GM12878 (cell line): ENCODE results near the gene NARF. TPM values are rescaled to one million over a fixed set of nuclear protein-coding genes. Genes with fewer than 3 reads are reported as not detected.

Experiments
- ATAC-seq: fragments of 200-7000 bp; cut with Tn5 transposase; 3 replicates; pipeline ENCODE4 v1.9.1; 2020; ENCODE audit warnings: mild to moderate bottlenecking, moderate library complexity
- BruUV-seq: library from RNA; stranded (reverse); fragments of 400-500 nt; replicated peaks from 2 replicates; lab custom pipeline; 2021; lab: Mats Ljungman, UMichigan
- CTCF ChIA-PET: fragments of 300-600 bp; sonication (Branson Sonifier 250); formaldehyde crosslinking; extraction: SDS; loops from one replicate; lab custom pipeline; 2021; ENCODE audit warnings: inconsistent platforms; lab: Yijun Ruan, JAX
- POLR2A ChIA-PET: fragments of 350-600 bp; formaldehyde crosslinking; extraction: SDS; loops from one replicate; lab custom pipeline; 2021; ENCODE audit warnings: inconsistent platforms; lab: Charles Lee
- RAD21 ChIA-PET: fragments of 300-600 bp; sonication (Branson Sonifier 250); formaldehyde crosslinking; loops from one replicate; lab custom pipeline; 2023; ENCODE audit warnings: antibody characterized with exemption; ENCODE audit not compliant: unreplicated experiment; lab: Charles Lee
- SMC1A ChIA-PET: fragments of 300-600 bp; sonication (Branson Sonifier 250); formaldehyde crosslinking; loops from one replicate; lab custom pipeline; 2023; ENCODE audit not compliant: unreplicated experiment, uncharacterized antibody; lab: Charles Lee
- DNase-seq: peaks from one replicate; pipeline ENCODE4 v3.0.0-alpha.2; 2011; ENCODE audit warnings: low read depth, low spot score
- FAIRE-seq: peaks from 3 replicates; lab custom pipeline; 2011; peaks lifted over from hg19 to GRCh38; lab: Jason Lieb, UNC
- H2AFZ ChIP-seq: 2 replicates; pipeline ENCODE4 v1.6.0; 2011; ENCODE audit warnings: low read depth, low read length, control low read depth; ENCODE audit not compliant: control insufficient read depth
- H3K27ac ChIP-seq: 2 replicates; pipeline ENCODE4 v1.5.1; 2011; ENCODE audit warnings: control low read depth; ENCODE audit not compliant: control insufficient read depth, insufficient read depth
- H3K27me3 ChIP-seq, 2 experiments: replicated peaks in 1 of 2; 2 replicates each; pipeline versions ENCODE4 v1.6.0 to v1.6.1; 2011; ENCODE audit warnings: low read length in 1 of 2; ENCODE audit not compliant: control insufficient read depth in 2 of 2, insufficient read depth in 2 of 2
- H3K36me3 ChIP-seq, 2 experiments: 2 replicates each; pipeline ENCODE4 v1.5.1; 2011; ENCODE audit warnings: low read length in 1 of 2; ENCODE audit not compliant: control insufficient read depth in 2 of 2, insufficient read depth in 2 of 2
- H3K4me1 ChIP-seq: 2 replicates; pipeline ENCODE4 v1.6.1; 2011; ENCODE audit warnings: mild to moderate bottlenecking, low read length, moderate library complexity, mixed read lengths; ENCODE audit not compliant: control insufficient read depth, insufficient read depth
- H3K4me2 ChIP-seq: 2 replicates; pipeline ENCODE4 v1.6.0; 2011; ENCODE audit warnings: control low read depth; ENCODE audit not compliant: control insufficient read depth, insufficient read depth
- H3K4me3 ChIP-seq: fragments of 200-600 bp; sonication (generic); 2 replicates; pipeline ENCODE4 v1.5.1; 2016
- H3K79me2 ChIP-seq: 2 replicates; pipeline ENCODE4 v1.6.0; 2011; ENCODE audit warnings: low read length; ENCODE audit not compliant: control insufficient read depth, insufficient read depth
- H3K9ac ChIP-seq: 2 replicates; pipeline ENCODE4 v1.8.0; 2011; ENCODE audit warnings: low read length, control low read depth, mixed read lengths; ENCODE audit not compliant: control insufficient read depth, insufficient read depth
- H3K9me3 ChIP-seq: replicated peaks from 3 replicates; pipeline ENCODE4 v1.5.1; 2011; ENCODE audit warnings: mild to moderate bottlenecking, low read length; ENCODE audit not compliant: control insufficient read depth, insufficient read depth
- H4K20me1 ChIP-seq: 2 replicates; pipeline ENCODE4 v1.6.0; 2011; ENCODE audit not compliant: control insufficient read depth, insufficient read depth
- ATF3 ChIP-seq: IDR thresholded peaks from 2 replicates; pipeline ENCODE4 v1.6.1; 2011; ENCODE audit warnings: low read depth, mild to moderate bottlenecking, low read length, moderate library complexity, borderline replicate concordance; ENCODE audit errors: extremely low read depth
- BCL11A ChIP-seq: IDR thresholded peaks from 2 replicates; pipeline ENCODE4 v1.6.1; 2011; ENCODE audit warnings: low read depth, low read length
- CBFB ChIP-seq: IDR thresholded peaks from 2 replicates; pipeline ENCODE4 v1.6.1; 2016; ENCODE audit warnings: antibody characterized with exemption, low read depth
- EP300 ChIP-seq, 2 experiments: fragments of 150-350 bp in 1 of 2; IDR thresholded peaks; 2 replicates each; pipeline ENCODE4 v1.6.1; 2011 to 2012; ENCODE audit warnings: low read depth in 2 of 2, low read length in 2 of 2, borderline replicate concordance in 1 of 2, improper control_type of control experiment in 1 of 2, inconsistent platforms in 1 of 2; ENCODE audit not compliant: control insufficient read depth in 1 of 2
- EZH2 ChIP-seq: IDR thresholded peaks from 2 replicates; pipeline ENCODE4 v1.6.1; 2012; ENCODE audit warnings: low read depth, mild to moderate bottlenecking, control low read depth, inconsistent platforms, low read length, borderline replicate concordance; ENCODE audit not compliant: control insufficient read depth
- KAT2A ChIP-seq: conservative IDR thresholded peaks from 2 replicates; pipeline ENCODE4 v1.6.1; 2011; ENCODE audit warnings: low read depth, low read length; ENCODE audit not compliant: control insufficient read depth
- SMC3 ChIP-seq: IDR thresholded peaks from 2 replicates; pipeline ENCODE4 v1.6.1; 2011; ENCODE audit warnings: low read length, improper control_type of control experiment, borderline replicate concordance
- STAT1 ChIP-seq: fragments of 450-650 bp; conservative IDR thresholded peaks from 2 replicates; pipeline ENCODE4 v1.6.1; 2014; ENCODE audit warnings: antibody characterized with exemption, mild to moderate bottlenecking
- TAF1 ChIP-seq: IDR thresholded peaks from 2 replicates; pipeline ENCODE4 v1.6.1; 2011; ENCODE audit warnings: mild to moderate bottlenecking, low read depth, low read length, borderline replicate concordance
- WRNIP1 ChIP-seq: IDR thresholded peaks from 2 replicates; pipeline ENCODE4 v1.6.1; 2011; ENCODE audit warnings: low read depth, low read length, improper control_type of control experiment, borderline replicate concordance
- WGBS: methylation state at CpG from one replicate; pipeline ENCODE4 v1.1.6; 2016; ENCODE audit warnings: low lambda C conversion rate; ENCODE audit not compliant: insufficient replicate concordance, insufficient coverage; ENCODE audit errors: missing lambda C conversion rate; 5-methylcytosine and 5-hydroxymethylcytosine counted together
- in situ Hi-C: fragments of 300-500 bp; cut with MboI; formaldehyde crosslinking; loops from 9 replicates; pipeline ENCODE4 v1.14.3; 2018; ENCODE audit warnings: mixed read lengths
- intact Hi-C: fragments of 100-400 bp; cut with micrococcal nuclease; formaldehyde crosslinking; loops from one replicate; pipeline ENCODE4 v1.14.2; 2022; ENCODE audit not compliant: unreplicated experiment
- polyA plus RNA-seq, 11 experiments: library from polyadenylated mRNA; depleted of rRNA in 4 of 11; unstranded in 6 of 11; stranded (reverse) in 5 of 11; fragments of >200 nt; fragmentation: Nextera tagmentation in 4 of 11; fragmentation: Illumina TruSeq in 1 of 11; extraction: Ambion mirVana in 4 of 11; extraction: Trizol in 1 of 11; gene quantifications; 1 replicate in 1 of 11; 2 replicates in 10 of 11; pipeline versions ENCODE4 v1.2.1 to v1.2.3, GENCODE V29; 2011 to 2016; ENCODE audit warnings: inconsistent platforms in 2 of 11, missing spikeins in 2 of 11, low read depth in 1 of 11
- total RNA-seq, 4 experiments: library from RNA; depleted of rRNA in 3 of 4; stranded (reverse); fragments of >200 nt in 3 of 4; fragmentation: Illumina TruSeq in 1 of 4; extraction: Trizol in 1 of 4; gene quantifications; 2 replicates each; pipeline versions ENCODE4 v1.2.1 to v1.2.3, GENCODE V29; 2013 to 2021
- TF ChIP-seq, protein P1 (sequence below): fragments of 150-350 bp; IDR thresholded peaks from 2 replicates; pipeline ENCODE4 v1.6.1; 2014; ENCODE audit warnings: mild to moderate bottlenecking, low read depth, low read length
- TF ChIP-seq, protein P2 (sequence below): fragments of 450-650 bp; IDR thresholded peaks from 2 replicates; pipeline ENCODE4 v1.6.1; 2017; ENCODE audit warnings: mild to moderate bottlenecking
- TF ChIP-seq, protein P3 (sequence below): fragments of 450-650 bp; formaldehyde crosslinking; IDR thresholded peaks from 2 replicates; pipeline ENCODE4 v1.5.0; 2022; ENCODE audit warnings: mild to moderate bottlenecking, missing genetic modification characterization
- TF ChIP-seq, protein P4 (sequence below): IDR thresholded peaks from 2 replicates; pipeline ENCODE4 v1.6.1; 2012; ENCODE audit warnings: low read depth, low read length, improper control_type of control experiment

Gene NARF
- total and polyA plus RNA-seq, 10 of the 15 experiments (the other 5 are each of a cell fraction or from before 2014, with no cell fraction given): 16.7 to 126 (median 47.5) TPM

DNA sequence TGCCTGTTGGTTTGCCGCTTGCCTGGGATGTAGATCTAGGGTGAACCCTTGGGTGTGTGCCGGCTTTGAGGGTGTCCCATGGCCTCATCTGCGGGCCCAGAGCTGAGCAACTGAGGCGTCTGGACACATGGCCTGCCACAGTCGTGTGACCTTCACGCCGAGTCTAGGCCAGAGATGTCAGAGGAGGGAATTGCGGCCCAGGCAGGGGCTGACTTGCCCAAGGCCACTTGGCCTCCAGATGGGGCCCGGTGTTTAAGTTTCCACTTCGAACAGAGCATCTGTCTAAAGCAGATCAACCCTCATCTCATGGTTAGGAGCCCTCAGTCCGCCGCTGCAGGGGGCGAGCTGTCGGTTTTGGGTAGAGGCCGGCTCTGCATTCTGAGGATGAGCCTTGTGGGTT is 33.0 kb downstream of the NARF start:
- no peaks in the 10 kb centered on the region for H3K79me2 ChIP-seq
- WGBS: 83% methylated on average over 15 of the region's 15 CpGs
- POLR2A ChIA-PET: interaction anchor here (0.5 to 1.5 kb wide), 4 partner anchors 36 to 222 kb away, joined by 3 to 4 read pairs (median 4); partner anchors contain the start of gene OGFOD3
- no peak overlapping the region for H2AFZ ChIP-seq
- CTCF ChIA-PET: interaction anchor here (0.8 to 1.9 kb wide), 2 partner anchors 10 to 62 kb away, joined by 3 to 10 read pairs; no protein-coding TSS in a partner anchor
- in situ Hi-C loops (no loop called here), intact Hi-C loops (loop anchor here (5.0 kb wide), 1 partner anchor 139 kb away; no protein-coding TSS in a partner anchor)
- H3K4me3 ChIP-seq: no peak overlapping the region
- RAD21 ChIA-PET: interaction anchor here (1.5 kb wide), 1 partner anchor 60 kb away, joined by 4 read pairs; no protein-coding TSS in a partner anchor
- H3K27me3 ChIP-seq: no peaks in the 10 kb centered on the region
- SMC1A ChIA-PET: interaction anchor here (0.8 kb wide), 1 partner anchor 15 kb away, joined by 4 read pairs; no protein-coding TSS in a partner anchor
- no peak overlapping the region for H3K27ac ChIP-seq
- no peak for FAIRE-seq
- H3K4me1 ChIP-seq: peaks cover 13% of the 10 kb centered on the region
- DNase-seq: no peak
- H3K9ac ChIP-seq: no peak overlapping the region
- peaks cover 3 to 5% of the 10 kb centered on the region in 2 experiments; a peak in 3 of 4 replicates for H3K36me3 ChIP-seq
- no TSS peak for BruUV-seq
- no peaks in the 10 kb centered on the region for H3K9me3 ChIP-seq
- H4K20me1 ChIP-seq: no peaks in the 10 kb centered on the region
- ATAC-seq: no peak
- no peak overlapping the region for H3K4me2 ChIP-seq
- TF ChIP-seq CBFB: no peak
- TF ChIP-seq, protein P1, sequence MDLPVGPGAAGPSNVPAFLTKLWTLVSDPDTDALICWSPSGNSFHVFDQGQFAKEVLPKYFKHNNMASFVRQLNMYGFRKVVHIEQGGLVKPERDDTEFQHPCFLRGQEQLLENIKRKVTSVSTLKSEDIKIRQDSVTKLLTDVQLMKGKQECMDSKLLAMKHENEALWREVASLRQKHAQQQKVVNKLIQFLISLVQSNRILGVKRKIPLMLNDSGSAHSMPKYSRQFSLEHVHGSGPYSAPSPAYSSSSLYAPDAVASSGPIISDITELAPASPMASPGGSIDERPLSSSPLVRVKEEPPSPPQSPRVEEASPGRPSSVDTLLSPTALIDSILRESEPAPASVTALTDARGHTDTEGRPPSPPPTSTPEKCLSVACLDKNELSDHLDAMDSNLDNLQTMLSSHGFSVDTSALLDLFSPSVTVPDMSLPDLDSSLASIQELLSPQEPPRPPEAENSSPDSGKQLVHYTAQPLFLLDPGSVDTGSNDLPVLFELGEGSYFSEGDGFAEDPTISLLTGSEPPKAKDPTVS: no peak
- no peak for TF ChIP-seq WRNIP1
- no peak for TF ChIP-seq EZH2
- TF ChIP-seq, protein P2, sequence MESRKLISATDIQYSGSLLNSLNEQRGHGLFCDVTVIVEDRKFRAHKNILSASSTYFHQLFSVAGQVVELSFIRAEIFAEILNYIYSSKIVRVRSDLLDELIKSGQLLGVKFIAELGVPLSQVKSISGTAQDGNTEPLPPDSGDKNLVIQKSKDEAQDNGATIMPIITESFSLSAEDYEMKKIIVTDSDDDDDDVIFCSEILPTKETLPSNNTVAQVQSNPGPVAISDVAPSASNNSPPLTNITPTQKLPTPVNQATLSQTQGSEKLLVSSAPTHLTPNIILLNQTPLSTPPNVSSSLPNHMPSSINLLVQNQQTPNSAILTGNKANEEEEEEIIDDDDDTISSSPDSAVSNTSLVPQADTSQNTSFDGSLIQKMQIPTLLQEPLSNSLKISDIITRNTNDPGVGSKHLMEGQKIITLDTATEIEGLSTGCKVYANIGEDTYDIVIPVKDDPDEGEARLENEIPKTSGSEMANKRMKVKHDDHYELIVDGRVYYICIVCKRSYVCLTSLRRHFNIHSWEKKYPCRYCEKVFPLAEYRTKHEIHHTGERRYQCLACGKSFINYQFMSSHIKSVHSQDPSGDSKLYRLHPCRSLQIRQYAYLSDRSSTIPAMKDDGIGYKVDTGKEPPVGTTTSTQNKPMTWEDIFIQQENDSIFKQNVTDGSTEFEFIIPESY: no peak
- no peak for TF ChIP-seq STAT1
- no peak for TF ChIP-seq SMC3
- TF ChIP-seq, protein P3, sequence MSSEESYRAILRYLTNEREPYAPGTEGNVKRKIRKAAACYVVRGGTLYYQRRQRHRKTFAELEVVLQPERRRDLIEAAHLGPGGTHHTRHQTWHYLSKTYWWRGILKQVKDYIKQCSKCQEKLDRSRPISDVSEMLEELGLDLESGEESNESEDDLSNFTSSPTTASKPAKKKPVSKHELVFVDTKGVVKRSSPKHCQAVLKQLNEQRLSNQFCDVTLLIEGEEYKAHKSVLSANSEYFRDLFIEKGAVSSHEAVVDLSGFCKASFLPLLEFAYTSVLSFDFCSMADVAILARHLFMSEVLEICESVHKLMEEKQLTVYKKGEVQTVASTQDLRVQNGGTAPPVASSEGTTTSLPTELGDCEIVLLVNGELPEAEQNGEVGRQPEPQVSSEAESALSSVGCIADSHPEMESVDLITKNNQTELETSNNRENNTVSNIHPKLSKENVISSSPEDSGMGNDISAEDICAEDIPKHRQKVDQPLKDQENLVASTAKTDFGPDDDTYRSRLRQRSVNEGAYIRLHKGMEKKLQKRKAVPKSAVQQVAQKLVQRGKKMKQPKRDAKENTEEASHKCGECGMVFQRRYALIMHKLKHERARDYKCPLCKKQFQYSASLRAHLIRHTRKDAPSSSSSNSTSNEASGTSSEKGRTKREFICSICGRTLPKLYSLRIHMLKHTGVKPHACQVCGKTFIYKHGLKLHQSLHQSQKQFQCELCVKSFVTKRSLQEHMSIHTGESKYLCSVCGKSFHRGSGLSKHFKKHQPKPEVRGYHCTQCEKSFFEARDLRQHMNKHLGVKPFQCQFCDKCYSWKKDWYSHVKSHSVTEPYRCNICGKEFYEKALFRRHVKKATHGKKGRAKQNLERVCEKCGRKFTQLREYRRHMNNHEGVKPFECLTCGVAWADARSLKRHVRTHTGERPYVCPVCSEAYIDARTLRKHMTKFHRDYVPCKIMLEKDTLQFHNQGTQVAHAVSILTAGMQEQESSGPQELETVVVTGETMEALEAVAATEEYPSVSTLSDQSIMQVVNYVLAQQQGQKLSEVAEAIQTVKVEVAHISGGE (CRISPR knock-in tag): no peak
- TF ChIP-seq ATF3: no peak
- no peak for TF ChIP-seq KAT2A
- no peak for TF ChIP-seq BCL11A
- no peak for TF ChIP-seq TAF1
- TF ChIP-seq, protein P4, sequence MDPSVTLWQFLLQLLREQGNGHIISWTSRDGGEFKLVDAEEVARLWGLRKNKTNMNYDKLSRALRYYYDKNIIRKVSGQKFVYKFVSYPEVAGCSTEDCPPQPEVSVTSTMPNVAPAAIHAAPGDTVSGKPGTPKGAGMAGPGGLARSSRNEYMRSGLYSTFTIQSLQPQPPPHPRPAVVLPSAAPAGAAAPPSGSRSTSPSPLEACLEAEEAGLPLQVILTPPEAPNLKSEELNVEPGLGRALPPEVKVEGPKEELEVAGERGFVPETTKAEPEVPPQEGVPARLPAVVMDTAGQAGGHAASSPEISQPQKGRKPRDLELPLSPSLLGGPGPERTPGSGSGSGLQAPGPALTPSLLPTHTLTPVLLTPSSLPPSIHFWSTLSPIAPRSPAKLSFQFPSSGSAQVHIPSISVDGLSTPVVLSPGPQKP: no peak
- no peak for TF ChIP-seq EP300 (IDR thresholded peaks at IDR 0.05; ENCODE audit: borderline replicate concordance in 1 of 2, control insufficient read depth in 1 of 2, low read depth in 2 of 2, low read length in 2 of 2)
